Epidermal melanocyte (primary cell): ENCODE results near the gene ZSWIM5.
"Not testable (repeated sequence)": the region's sequence is repeated elsewhere in the genome, so short reads cannot be mapped to it uniquely, and the experiment has no call there.

Experiments
- DNase-seq: peaks from one replicate; pipeline ENCODE4 v3.0.0; 2011; ENCODE audit warnings: low spot score; ENCODE audit not compliant: insufficient read length

The ZSWIM5 gene

DNA sequence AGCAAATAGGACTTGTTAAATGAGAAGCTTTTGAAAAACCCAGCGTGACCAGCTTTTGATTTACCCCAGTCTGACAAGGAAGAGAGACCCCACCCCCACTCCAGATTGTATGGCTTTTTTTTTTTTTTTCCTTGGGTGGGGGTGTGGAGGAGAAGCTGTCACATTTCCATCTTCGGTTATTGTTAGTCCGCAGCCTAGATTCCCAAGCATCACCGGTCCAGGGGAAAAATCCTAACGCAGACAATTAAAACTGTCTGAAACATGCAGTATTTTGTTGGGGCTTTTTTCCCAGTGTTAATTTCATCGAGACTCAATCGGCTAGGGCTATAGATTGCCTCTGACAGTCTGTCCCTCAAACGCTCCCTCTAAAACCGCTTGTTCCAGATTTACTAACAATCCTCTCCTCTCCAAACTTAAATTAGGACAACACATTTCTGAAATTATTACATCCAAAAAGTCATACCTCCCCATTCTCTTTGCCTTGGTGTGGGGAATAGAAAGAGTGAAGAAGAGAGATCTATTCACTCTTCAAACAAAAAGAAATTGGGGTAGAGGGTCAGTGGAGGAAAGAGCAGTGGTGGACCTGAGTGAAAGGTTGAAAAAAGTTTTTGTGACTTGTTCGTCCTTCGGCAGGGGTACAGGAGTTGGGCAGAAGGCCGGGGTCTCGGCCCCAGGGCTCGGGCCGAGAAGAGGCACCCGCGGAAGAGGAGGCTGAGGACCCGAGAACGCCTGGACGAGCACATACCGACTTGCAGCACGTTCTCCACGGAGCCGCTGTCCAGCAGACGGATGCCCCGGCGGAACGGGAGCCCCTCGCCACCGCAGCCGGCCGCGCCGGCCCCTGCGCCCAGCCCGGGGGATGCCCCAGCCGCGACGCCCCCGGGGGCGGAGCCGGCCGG is 1.1 kb downstream of the ZSWIM5 start:
- DNase-seq: no peak

GRCh38 chr1:45200906-45201500 is 5.4 kb downstream of the ZSWIM5 start:
- no peak for DNase-seq

DNA sequence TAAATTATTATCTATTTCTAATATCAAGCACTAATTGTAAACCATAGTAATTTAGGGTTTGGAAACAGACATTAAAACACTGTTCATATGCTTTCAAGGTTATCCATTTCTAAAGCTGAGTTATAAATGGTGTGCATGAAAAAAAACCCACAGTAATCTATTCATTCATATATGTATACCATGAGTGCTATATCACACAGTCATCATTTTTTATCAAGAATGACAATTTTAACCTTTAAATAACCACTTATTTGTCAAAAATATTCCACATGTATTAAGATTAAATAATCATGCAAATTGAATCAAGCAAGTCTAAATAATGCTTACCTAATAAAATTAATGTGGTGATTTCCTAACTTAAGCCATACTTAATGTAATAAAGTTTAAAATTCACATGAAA is 6.0 kb downstream of the ZSWIM5 start:
- DNase-seq: no peak

DNA sequence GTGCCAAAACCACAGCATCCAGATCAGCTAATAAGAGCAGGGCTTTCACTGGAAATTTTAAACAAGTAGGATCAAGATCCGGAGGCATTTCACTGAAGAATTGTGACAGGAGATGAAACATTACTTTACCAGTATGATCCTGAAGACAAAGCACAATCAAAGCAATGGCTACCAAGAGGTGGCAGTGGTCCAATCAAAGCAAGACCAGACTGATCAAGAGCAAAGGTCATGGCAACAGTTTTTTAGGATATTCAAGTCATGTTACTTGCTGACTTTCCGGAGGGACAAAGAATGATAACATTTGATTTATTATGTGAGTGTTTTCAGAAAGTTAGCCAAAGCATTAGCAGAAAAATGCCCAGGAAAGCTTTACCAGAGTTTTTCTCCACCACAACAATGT is 8.2 kb downstream of the ZSWIM5 start:
- DNase-seq: no peak

DNA sequence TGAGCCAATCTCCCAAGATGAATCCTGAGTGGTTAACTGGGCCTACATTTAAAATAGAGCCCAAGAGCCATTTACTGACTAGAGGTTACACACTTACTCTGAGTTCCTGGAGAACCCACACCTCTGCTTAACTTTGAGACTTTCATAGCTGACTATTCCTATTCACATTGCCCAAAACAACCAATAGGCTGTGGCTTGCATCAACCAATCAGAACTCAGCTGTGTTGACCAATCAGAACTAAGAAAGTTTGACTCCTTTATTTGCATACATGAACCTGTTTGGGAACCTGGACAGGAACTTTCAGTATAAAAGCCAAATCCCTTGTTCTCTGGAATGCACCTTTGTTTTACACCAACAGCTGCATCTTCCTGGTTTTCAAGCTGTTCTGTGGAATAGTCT is 9.5 kb downstream of the ZSWIM5 start:
- no peak for DNase-seq

DNA sequence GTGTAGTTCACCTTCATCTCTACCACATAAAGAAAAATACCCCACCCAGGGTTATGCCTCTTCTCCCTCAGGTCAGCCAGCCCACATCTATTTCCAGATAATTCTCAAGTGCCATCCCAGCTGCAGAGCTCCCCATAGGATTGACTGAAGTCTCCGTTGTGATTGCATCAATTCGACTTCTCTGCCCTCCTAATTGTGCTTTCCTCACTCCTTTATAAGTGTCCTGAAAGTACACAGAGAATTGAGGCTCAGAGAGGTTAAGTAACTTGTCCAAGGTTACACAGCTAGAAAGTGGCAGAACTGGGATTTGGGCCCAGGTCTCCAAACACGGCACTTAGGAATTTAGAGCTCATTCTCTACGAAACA is 15.0 kb downstream of the ZSWIM5 start:
- DNase-seq: no peak

GRCh38 chr1:45187725-45188124 is 18.7 kb downstream of the ZSWIM5 start:
- no peak for DNase-seq

GRCh38 chr1:45179918-45180519 is 26.4 kb downstream of the ZSWIM5 start:
- DNase-seq: not testable (repeated sequence)

DNA sequence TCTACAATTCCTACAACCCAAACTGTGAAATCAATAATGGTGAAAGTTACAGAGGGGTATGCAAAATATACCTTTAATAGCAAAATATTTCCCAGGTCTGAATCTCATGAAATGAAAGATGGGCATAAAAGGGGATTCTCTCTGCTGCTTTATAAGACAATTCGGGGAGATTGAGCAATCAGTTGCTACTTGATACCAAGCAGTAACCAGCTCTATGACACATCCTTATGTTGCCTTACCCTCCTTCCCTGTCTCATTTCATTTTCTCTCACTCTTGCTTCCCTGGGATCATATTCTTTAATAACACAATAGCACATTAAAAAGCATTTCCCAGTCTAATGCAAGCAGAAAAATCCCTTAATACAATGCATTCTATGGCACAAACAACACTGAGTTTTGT is 29.0 kb downstream of the ZSWIM5 start:
- DNase-seq: no peak

DNA sequence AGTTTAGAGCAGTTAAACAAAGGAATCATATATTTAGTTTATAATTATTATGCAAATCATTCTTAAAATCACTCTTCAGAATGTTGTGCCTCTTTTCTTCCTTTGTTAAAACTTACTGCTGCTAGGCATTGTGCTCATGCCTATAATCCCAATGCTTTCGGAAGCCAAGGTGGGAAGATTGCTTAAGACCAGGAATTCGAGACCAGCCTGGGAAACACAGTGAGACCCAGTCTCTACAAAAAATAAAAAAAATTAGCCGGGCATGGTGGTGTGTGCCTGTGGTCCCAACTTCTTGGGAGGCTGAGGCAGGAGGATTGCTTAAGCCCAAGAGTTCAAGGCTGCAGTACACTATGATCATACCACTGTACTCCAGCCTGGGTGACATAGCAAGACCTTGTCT is 33.6 kb downstream of the ZSWIM5 start:
- no peak for DNase-seq

DNA sequence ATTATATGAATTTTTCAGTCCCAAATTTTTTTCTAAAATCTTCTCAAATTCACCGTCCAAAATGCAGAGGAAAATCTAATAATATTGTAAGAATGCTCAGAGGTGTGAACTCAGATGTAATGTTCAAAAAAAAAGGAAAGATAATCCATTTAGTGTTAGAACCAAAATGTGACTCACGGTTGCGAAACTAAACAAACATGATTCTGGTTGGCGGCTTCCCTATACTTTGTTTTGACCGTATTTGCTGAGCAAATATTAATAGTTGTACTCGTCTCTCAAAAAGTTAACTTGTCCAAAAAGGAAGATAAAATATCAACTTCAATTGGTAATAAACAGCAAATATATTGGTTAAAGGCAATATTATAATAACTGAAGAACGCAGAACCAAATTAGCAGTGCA is 34.4 kb downstream of the ZSWIM5 start:
- no peak for DNase-seq

DNA sequence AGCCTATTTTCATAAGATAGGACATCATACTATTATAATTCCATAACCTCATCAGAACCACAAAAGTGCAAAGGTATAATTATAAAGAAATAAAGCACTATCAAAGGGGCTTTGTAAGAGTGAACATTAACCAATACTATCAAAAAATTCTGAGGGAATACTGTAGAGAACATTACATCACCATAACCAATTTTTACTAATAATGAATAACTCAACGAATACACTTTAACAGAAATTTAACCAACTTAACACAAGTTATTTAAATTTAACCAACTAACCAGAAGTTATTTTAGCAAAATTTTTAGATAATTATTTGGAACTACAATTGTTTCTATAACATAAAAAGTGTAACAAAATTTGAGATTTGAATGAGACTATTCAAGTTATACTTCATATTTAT is 34.8 kb downstream of the ZSWIM5 start:
- no peak for DNase-seq

DNA sequence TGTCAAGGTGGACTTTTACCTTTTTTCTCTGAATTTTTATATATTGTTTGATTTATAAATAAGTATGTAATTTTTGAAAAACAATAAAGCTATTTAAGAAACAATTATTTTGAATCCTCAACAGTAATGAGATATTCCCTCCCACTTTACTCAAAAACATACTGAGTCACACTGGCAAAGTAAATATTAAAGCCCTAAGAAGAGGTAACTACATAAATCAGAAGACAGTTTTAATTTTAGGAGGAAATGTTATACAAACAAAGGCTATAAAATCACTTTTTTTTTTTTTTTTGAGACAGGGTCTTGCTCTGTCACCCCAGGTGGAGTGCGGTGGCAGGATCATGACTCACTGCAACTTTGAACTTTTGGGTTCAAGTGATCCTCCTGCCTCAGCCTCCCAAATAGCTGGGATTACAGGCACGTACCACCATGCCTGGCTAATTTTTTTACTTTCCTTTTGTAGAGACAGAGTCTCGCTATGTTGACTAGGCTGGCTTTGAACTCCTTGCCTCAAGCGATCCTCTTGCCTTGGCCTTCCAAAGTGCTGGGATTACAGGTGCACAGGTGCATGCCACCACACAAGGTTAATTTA is 36.2 kb downstream of the ZSWIM5 start:
- no peak for DNase-seq

DNA sequence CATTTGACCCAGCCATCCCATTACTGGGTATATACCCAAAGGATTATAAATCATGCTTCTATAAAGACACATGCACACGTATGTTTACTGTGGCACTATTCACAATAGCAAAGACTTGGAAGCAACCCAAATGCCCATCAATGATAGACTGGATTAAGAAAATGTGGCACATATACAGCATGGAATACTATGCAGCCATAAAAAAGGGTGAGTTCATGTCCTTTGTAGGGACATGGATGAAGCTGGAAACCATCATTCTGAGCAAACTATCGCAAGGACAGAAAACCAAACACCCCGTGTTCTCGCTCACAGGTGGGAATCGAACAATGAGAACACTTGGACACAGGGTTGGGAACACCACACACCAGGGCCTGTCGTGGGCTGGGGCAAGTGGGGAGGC is 38.5 kb downstream of the ZSWIM5 start:
- not testable (repeated sequence) for DNase-seq

DNA sequence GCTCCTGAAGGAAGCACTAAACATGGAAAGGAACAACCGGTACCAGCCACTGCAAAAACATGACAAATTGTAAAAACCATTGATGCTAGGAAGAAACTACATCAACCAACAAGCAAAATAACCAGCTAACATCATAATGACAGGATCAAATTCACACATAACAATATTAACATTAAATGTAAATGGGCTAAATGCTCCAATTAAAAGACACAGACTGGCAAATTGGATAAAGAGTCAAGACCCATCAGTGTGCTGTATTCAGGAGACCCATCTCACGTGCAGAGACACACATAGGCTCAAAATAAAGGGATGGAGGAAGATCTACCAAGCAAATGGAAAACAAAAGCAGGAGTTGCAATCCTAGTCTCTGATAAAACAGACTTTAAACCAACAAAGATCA is 42.1 kb downstream of the ZSWIM5 start:
- DNase-seq: not testable (repeated sequence)

- DNase-seq: not testable (repeated sequence)
Measured at GRCh38 chr1:45163111-45163510, 43.3 kb downstream of the ZSWIM5 start.

GRCh38 chr1:45162041-45163035 is 44.1 kb downstream of the ZSWIM5 start:
- DNase-seq: not testable (repeated sequence)

GRCh38 chr1:45155957-45156356 is 50.4 kb downstream of the ZSWIM5 start:
- no peak for DNase-seq

DNA sequence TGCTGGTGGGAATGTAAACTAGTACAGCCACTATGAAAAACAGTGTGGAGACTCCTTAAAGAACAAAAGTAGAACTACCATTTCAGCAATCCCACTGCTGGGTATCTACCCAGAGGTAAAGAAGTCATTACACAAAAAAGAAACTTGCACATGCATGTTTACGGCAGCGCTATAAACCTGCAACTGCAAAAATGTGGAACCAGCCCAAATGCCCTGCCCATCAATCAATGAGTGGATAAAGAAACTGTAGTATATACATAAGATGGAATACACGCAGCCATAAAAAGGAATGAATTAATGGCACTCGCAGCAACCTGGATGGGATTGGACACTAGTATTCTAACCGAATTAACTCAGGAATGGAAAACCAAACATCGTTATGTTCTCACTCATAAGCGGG is 51.0 kb downstream of the ZSWIM5 start:
- DNase-seq: no peak

DNA sequence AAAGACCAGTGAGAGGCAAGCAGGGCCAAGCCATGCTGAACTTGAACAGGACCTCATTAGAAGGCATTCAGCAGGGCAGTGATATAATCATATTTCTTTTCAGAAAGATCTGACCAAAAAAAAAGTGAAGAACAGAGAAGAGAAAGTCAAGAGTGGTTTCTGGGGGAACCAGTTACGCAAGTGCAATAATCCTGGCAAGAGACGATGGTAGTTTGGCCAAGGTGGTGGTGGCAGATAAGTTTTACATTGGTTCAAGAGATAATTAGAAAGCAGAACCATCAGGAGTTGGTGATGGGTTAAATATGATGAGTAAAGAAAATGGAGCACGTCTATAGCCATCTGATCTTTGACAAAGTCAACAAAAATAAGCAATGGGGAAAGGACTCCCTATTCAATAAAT is 54.3 kb downstream of the ZSWIM5 start:
- no peak for DNase-seq

DNA sequence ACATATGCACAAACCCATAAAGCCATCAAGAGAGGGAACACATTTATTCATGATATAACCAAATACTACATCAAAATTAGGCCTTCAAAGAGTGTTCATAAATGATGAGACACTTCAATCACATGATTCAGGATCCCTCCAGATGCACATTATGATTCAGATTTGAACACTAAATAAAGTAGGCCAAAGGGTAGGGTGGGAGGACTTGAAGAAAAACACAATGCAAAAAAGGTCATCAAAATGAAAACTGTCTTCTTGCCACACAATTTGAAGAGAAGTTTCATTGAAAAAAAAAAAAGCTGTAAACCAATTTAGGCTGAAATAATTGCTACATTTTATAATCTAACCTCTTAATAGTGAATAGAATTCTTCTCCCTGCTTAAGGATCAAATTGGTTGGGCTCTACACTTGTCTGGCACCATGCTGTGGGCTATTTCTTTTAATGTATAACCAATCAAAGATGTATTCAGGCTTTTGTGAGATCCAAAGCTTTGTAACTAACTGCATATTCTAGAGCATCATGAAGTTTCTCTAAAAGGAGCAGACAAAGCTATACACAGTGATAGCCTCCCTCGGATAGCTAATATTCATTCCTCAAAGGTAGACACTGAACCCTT is 58.1 kb downstream of the ZSWIM5 start:
- no peak for DNase-seq
